DMS79 (cell line): ENCODE data around the gene UBE2F.
"Not testable (repeated sequence)": the region's sequence is repeated elsewhere in the genome, so short reads cannot be mapped to it uniquely, and the experiment has no call there.

Source experiments
- DNase-seq: peaks from one replicate; lab custom pipeline; 2025; lab: John Stamatoyannopoulos, UW

Gene UBE2F

DNA sequence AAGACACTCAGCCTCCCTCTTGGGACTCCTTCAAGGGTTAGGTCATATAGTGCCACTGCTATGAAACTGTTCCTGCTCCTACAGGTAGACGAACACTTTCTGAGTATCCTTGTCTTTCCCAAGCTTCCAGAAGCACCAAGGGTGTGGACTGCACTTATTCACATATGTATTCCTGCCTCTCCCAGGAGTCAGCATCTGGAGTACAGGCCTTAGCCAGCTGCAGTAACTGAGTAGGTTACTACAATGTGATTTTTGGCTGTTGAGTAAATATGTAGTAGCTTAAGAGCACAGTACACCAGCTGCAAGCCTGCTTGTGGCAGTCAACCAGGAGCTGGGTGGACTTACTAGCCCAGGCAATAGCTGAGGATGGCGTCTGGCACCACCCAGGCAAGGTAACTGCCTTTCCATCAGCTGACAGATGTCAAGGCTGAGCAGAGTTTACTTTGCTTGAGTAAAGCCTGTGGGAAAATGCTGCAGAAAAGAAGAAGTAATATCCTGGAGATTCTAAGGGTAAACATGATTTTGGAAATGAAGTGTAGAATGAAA is 80.0 kb downstream of the UBE2F start:
- DNase-seq = no peak

DNA sequence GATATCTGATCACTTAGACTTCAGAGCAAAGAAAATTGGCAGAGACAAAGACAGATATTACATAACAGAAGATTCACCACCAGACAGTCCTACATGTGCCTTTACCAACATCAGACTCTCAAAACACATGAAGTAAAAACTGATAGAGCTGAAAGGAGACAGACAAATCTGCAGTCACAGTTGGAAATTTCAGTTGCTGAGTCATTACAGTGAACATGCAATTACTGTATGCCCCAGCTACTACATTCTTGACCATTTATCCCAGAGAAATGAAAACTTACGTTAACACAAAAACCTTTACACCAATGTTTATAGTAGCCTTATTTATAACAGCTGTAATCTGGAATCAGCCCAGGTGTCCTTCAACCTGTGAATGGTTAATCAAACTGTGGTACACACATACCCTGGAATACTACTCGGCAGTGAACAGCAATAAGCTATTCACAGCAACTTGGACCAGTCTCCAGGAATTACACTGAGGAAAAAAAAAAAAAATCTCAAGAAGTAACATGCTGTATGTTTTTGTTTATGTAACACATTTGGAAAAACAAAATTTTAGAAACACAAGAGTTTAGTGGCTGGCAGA is 86.5 kb downstream of the UBE2F start:
- no peak for DNase-seq

- DNase-seq = no peak
Observed at GRCh38 chr2:238055841-238056240, 89.0 kb downstream of the UBE2F start.

DNA sequence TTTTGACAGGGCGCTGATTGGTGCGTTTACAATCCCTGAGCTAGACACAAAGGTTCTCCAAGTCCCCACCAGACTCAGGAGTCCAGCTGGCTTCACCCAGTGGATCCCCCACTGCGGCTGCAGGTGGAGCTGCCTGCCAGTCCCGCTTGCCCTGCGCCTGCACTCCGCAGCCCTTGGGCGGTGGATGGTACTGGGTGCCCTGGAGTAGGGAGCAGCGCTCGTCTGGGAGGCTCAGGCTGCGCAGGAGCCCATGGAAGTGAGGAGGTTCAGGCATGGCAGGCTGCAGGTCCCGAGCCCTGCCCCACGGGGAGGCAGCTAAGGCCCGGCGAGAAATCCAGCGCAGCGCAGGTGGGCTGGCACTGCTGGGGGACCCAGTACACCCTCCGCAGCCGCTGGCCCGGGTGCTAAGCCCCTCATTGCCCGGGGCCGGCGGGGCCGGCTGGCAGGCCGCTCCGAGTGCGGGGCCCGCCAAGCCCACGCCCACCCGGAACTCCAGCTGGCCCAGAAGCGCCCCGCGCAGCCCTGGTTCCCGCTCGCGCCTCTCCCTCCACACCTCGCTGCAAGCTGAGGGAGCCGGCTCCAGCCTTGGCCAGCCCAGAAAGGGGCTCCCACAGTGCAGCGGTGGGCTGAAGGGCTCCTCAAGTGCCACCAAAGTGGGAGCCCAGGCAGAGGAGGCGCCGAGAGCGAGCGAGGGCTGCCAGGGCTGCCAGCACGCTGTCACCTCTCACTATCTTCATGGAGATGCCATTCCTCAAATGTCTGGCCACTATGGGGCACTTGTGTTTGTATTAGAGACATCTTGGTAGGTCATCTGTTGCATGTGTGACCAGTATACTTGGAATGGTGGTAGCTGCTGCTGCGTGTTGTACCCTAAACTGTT is 91.1 kb downstream of the UBE2F start:
- DNase-seq = not testable (repeated sequence)

- DNase-seq = no peak
Observed at GRCh38 chr2:238059505-238059904, 92.7 kb downstream of the UBE2F start.

- DNase-seq = peak; percentile 5
Observed at GRCh38 chr2:238060096-238060541, 93.3 kb downstream of the UBE2F start.

DNA sequence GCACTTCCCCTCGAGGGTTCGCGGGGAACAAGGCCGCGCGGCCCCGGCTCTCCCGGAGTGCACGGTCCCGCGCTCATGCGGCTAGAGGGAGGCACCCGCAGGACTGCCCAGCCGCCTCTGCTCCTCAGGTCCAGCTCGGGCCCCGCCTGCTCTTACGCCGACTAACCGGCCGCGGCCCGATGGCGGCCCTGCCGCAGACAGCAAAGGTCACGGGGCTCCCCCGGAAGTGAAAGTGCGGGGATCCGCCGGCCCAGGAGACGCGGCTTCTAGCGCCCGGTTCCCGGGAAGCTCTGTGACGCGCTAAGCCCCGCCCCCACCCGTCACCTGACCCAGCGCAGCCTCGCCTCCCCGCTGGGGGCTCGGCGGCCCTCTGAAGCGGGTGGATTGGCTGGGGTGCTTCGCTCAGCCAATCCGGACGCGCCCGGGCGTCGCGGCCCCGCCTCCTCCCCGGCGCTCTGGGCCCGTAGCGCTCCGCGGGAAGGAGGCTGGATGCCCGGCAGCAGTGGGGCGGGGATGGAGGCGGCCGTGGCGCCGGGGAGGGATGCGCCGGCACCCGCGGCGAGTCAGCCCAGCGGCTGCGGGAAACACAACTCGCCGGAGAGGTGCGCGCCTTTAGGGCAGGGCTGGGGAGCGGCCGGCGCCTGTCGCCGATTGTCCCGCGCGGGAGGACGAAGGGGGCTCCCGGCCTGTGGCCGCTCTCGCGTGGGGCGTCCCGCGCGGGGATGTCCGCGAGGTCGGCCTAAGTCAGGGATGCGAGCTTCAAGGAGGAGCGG is 93.9 kb downstream of the UBE2F start, which contains the start of gene SCLY:
TSS of gene SCLY (plus strand) at position 460 of the 773 bp plus-strand sequence. CDS start at position 514, 54 bp downstream.
- peak; percentile 91 for DNase-seq

- DNase-seq = peak; percentile 1
Observed at GRCh38 chr2:238061315-238062202, 94.7 kb downstream of the UBE2F start.

GRCh38 chr2:238063414-238064189 is 96.8 kb downstream of the UBE2F start:
- no peak for DNase-seq

- no peak for DNase-seq
Observed at GRCh38 chr2:238064376-238064775, 97.6 kb downstream of the UBE2F start.

- no peak for DNase-seq
Observed at GRCh38 chr2:238065071-238065846, 98.4 kb downstream of the UBE2F start.

DNA sequence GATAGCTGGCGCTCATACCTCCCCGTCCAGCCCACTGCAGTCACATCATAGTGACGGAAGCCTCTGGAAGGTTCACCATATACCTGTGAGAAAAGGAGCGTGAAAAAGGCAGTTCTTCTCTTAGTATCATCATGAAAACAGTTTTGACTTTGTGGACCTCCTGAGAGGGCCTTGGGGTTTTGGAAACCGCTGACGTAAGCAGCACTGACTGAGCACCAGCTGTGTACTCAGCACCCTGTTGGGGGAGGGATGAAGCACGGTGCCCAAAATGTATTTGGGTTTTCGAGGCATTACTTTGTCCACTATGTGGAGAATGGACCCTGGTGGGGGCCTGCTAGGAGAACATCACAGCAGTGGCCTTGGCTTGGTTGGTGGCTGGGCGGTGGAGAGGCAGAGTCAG is 99.4 kb downstream of the UBE2F start:
- no peak for DNase-seq

DNA sequence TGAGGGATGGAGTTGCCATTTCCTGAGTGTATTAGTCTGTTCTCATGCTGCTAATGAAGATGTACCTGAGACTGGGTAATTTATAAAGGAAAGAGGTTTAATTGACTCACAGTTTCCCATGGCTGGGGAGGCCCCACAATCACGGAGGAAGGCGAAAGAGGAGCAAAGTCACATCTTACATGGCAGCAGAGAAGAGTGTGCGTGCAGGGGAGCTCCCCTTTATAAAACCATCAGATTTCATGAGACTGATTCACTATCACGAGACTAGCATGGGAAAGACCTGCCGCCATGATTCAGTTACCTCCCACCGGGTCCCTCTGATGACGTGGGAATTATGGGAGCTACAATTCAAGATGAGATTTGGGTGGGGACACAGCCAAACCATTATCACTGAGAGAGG is 99.9 kb downstream of the UBE2F start:
- DNase-seq = not testable (repeated sequence)

DNA sequence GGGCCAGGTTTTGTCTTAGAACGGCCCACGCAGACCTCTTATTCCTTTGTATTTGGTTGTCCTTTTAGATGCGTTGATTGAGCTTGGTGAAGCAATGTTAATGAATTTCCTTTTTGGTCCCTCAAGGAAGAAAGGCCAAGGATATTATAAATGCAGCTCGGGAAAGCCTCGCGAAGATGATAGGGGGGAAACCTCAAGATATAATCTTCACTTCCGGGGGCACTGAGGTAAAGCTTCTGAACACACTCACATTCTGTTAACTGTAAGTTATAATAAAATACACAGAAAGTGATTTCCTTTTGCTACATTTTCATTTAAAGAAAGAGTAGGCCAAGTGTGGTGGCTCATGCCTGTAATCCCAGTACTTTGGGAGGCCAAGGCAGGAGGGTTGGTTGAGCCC is 101.1 kb downstream of the UBE2F start:
- DNase-seq = no peak

- DNase-seq = no peak
Observed at GRCh38 chr2:238069021-238069709, 102.4 kb downstream of the UBE2F start.

DNA sequence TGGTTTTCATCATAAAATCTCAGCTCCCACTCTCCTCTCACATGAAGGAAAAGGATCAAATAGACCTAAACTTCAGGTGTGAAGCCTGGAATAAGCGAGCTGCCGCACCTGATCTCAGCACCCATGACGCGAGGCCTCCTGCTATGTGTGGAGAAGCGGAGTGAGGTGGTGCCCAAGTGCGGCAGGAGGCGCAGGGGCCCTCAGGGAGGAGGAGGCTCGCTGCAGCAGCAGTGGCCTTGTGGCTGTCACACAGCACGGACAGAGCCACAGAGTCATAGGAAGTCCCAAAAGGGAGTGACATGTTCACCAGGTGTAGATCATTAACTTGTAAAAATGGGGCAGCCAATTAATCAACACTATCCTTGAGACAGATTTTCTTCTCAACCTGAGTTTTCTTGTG is 103.1 kb downstream of the UBE2F start:
- DNase-seq = no peak

DNA sequence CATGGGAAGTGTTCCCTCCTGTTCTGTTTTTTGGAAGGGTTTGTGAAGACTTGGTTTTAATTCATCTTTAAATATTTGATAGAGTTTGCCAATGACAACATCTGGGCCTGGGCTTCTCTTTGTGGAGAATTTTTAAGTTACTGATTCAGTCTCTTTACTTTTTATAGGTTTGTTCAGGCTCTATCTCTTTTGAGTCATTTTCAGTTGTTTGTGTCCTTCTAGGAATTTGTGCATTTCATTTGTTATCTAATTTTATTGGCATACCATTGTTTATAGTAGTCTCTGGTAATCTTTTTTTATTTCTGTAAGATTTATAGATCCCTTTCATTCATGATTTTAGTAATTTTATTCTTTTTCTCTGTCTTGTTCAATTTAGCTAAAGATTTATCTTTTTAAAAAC is 108.6 kb downstream of the UBE2F start:
- DNase-seq = no peak

GRCh38 chr2:238077292-238077691 is 110.5 kb downstream of the UBE2F start:
- DNase-seq = no peak

- no peak for DNase-seq
Observed at GRCh38 chr2:238079874-238080327, 113.1 kb downstream of the UBE2F start.
